ENCODE data around the gene LYRM7.
"Not testable (repeated sequence)": the region's sequence is repeated elsewhere in the genome, so short reads cannot be mapped to it uniquely, and the experiment has no call there.

The LYRM7 gene

DNA sequence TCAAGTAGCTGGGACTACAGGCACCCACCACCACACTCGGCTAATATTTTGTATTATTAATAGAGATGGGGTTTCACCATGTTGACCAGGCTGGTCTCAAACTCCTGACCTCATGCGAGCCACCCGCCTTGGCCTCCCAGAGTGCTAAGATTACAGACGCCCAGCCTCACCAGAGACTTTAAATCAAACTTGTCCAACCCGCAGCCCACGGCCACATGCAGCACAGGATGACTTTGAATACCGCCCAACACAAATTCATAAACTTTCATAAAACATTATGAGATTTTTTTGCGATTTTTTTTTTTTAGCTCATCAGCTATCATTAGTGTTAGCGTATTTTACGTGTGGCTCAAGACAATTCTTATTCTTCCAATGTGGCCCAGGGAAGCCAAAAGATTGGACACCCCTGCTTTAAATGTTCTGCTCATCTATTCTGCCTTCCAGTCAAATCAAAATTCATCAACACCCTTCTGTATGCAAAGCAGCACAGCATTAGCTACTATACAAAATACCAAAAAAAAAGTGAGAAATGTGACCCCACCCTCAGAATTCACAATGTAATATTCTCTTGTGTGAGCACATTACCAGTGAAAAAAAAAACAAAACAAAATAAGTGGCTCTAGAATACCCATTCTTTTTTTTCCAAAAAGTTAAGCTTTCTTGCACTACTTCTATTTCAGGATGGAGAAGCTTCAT lies 50.4 kb downstream of the LYRM7 start:
- DNase-seq (ENCODE audit: low read depth): no peak

DNA sequence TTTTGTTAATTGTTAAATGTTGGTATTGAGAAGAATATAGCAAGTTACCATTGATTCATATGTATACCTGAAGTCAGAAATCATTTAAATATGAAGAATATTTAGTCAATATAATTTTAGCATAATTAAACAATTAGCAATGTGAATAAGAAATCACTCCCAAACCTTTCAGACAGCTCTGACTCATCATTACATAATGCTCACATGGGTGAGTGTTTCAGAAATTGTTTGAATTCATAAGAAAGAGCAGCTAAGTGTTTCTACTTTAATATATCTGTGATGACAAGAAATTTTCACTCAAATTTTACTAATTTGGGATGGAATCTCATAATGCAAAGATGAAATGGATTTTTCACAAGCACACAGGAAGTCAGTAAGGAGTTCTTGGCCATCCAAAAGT lies 51.1 kb downstream of the LYRM7 start:
- no peak for DNase-seq (ENCODE audit: low read depth)

DNA sequence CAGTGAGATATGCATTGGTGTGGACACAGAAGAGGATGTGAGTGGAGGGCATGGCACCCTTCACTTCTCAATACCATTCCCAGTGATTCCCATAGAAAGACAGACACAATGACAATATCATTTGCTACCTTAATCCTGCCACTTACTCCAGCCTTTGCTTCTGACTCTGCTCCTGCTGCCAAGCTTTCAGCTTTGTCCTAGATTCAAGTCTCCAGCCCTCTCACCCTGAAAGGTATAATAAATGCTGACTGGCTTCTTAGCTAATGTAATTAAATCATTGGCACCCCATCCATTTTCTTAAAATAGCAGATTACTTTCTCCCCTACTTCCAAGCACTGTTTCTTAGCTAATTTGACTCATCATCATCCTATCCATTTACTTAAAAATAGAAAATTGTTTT lies 52.0 kb downstream of the LYRM7 start:
- DNase-seq (ENCODE audit: low read depth): no peak

DNA sequence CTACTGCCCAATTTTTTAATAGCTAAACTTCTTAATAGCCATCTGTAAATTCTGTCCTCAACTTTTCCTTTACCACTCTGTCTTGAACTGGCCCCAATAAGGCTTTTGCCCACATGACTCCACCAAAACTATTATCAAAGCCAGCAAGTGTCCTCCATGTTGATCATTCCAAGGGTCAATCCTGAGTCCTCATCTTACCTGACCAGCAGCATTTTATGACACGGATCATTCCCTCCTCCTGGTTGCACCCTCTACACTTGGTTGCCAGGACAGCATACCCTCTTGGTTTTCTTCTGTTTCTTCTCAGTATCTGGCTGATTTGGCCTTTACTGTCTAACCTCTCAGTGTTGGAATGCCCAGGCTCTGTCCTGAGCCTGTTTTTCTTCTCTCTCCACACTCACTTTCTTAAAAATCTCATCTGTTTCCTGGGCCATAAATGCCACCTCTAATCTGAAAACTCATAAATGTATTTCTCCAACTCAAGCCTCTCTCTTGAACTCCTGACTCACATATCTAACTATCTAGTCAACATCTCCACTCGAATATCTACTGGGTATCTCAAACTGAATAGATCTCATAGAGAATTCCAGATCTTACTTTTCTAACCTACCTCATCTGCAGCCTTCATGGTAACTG lies 53.1 kb downstream of the LYRM7 start:
- no peak for DNase-seq (ENCODE audit: low read depth)

DNA sequence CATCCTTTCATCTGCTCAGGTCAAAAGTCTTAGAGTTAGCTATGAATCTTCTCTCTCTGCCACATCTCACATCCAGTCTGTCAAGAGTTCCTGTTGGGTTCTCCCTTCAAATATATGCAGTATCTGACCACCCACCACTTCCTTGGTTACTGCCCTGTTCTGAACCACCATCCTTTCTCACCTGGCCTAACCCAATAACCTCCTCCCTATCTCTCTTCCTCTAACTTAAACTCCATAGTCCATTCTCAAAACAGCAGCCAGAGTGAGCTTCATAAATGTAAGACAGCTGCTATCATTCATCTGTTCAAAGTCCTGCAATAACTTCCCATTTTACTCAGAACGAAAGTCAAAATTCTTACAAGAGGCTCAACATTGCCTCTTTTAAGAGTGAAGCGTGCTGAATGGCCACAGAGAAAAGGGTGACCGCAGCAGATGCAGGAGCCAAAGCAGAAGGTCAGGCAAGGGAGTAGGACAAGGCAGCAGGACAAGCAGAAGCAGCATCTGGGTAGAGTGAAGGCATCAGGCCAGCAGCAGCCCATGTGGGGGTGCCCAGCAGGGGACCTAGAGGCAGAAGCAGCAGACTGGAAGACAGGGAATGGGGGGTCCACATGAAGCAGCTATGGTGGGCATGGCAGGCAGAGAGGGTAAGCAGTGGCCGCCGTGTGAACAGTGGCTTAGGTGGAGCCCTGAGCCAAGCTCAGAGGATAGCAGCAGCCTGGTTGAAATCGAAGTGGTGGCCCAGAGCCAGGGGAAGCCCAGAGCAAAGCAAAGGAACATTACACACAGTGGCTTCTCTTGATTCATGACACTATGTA lies 53.9 kb downstream of the LYRM7 start:
- DNase-seq (ENCODE audit: low read depth): no peak

DNA sequence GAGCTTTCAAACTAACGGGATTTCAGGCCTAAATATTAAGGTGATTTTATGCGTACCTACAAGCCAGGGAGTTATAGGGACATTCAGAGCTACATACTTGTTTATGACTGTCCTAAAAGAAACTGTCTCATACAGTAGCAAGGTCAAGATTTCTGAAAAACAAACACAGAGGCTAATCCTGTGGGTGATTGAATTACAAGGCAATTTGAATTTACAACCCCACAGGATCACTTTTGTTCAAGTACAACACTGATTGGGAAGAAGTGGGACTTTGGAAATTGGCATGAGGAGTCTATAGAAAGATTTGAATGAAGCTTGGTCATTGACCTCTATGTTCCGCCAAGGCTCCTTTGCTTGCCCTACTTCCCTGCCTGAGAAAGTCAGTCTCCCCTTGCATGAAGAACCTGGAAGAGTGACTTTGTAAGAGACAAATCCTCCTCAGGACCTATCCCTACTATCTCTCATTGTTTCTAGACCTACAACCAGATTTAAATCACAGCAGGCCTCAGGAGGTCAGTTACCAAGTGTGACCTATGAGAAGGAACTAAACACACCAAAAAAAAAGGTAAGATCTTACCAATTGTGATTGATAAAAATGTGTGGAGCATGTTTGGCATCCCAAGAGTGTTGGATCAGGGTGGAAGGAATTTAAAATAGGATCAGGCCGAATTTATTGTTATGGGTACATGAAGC lies 54.7 kb downstream of the LYRM7 start:
- no peak for DNase-seq (ENCODE audit: low read depth)

DNA sequence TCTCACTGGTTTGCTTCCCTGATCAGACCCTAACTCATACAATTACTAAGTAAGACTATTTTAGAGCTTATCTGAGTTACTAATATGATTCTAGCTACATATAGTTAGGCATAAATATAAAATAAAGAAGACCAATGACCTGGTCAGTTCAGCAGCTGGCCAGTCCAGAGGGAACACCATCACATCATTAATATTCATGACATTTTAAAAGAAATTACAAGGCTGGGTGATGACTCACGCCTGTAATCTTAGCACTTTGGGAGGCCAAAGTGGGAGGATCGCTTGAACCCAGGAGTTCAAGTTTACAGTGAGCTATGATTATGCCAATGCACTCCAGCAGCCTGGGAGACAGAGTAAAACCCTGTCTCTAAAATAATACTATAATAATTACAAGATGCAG lies 56.2 kb downstream of the LYRM7 start:
- no peak for DNase-seq (ENCODE audit: low read depth)

DNA sequence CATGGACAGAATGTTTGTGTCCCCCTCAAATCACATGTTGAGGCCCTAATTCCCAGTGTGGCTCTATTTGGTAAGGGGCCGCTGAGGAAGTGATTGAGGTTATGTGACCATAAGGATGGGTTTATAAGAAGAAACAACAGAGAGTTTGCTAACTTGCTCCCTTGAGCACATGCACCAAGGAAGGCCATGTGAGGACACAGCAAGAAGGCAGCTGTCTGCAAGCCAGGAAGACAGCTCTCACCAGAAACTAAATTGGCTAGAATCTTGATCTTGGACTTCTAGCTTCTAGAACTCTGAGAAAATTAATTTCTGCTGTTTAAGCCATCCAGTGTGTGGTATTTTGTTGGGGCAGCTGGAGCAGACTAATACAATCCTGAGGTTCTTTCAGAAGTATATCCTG lies 57.9 kb downstream of the LYRM7 start:
- no peak for DNase-seq (ENCODE audit: low read depth)

DNA sequence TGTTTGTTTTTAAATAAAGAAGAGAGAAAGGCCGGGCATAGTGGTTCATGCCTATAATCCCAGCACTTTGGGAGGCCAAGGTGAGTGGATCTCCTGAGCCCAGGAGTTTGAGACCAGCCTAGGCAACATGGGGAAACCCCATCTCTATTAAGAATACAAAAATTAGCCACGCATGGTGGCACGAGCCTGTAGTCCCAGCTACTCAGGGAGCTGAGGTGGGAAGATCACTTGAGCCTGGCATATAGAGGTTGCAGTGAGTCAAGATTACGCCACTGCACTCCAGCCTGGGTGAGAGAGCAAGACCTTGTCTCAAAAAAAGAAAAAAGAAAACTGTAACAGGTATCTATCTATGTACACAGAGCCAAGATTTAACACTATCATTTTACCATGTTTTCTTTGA lies 58.9 kb downstream of the LYRM7 start:
- no peak for DNase-seq (ENCODE audit: low read depth)

DNA sequence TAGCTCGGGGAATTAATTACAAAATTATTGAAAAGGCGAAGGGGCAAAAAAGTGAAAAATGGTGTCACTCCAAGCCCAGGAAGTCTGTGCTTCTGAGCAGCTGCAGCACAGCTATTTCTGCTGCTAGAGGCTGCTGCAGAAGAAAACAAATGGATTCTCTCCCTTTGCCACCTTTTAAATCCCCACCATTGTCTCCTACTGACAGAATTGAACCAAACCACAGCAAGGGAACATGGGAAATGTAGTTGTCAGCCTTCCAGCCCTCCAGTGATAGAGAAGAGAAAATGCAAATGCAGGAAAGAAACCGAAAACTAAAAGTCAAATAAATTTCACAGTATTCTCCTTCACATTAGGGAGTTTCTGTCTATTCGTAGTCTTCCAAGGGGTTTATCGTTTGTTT lies 59.7 kb downstream of the LYRM7 start:
- DNase-seq (ENCODE audit: low read depth): no peak

DNA sequence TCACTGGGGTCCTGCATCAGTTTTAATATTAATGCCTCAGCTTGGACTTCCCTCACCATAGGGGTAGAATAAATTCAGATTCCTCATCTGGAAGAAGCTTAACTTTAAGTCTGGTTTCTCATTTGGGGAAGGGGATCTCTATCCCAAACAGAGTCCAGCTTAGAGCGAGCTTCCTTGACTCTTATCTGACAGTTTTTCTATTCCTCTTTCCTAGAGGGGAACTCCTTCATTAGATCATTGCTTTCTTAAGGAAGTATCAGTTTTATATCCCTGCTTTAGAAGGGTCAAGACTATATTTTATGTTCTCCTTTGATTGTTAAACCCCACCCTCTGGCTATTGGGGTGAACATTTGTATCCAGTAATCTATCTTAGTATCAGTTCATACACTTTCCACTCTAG lies 68.9 kb downstream of the LYRM7 start:
- DNase-seq (ENCODE audit: low read depth): no peak

DNA sequence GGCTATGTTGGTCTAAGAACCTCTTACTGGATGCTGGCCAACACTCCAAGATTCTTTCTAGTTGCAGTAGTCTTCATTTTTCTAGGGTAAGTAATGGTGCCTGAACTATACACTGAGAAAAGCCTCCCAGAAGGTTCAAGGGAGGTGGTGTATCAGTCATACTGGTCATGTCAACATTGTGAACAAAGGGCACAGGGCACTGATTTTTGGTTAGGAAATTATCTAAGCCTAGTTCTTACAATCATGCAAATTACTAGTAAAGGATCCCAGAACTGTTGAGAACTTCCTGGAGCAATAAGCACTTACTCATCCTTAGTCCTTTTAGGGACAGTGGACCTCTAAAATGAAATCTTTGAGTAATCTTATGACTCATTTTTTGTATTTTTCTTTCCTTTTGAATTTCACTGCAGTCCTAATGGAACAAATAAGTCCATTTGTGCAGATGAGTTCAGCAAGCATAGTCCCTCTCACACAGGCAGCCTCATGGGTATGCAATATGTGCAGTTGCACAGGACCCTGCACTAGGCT lies 72.0 kb downstream of the LYRM7 start:
- no peak for DNase-seq (ENCODE audit: low read depth)

DNA sequence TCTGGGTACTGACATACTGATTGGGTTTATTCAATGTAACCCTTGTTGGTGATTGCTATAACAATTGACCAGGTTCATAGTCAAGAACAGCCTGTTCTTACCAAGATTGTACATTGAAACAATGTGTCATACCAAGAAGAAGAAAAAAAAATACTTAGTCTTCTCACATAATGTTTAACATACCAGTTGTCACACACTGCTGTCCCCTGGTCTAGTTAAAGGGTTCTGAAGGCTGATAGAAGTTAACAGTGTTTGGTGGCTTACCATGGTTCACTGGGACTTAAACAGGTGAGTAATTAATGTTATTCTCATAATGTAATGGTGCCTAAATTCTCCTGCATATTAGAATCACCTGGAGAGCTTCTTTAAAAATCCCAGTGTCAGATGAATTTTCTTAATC lies 74.6 kb downstream of the LYRM7 start:
- no peak for DNase-seq (ENCODE audit: low read depth)

DNA sequence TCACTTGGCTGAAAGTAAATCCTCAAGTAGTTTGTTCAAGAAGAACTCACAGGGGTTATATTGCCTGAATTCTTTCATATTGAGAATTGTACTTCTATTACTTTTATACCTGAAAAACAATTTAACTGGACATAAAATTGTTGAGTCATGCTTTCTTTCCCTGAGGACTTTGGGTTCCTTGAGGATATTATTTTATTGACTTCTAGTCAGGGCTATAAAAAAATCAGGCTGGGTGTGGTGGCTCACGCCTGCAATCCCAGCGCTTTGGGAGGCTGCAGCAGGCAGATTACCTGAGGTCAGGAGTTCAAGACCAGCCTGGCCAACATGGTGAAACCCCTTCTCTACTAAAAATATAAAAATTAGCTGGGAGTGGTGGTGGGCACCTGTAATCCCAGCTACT lies 75.2 kb downstream of the LYRM7 start:
- no peak for DNase-seq (ENCODE audit: low read depth)

DNA sequence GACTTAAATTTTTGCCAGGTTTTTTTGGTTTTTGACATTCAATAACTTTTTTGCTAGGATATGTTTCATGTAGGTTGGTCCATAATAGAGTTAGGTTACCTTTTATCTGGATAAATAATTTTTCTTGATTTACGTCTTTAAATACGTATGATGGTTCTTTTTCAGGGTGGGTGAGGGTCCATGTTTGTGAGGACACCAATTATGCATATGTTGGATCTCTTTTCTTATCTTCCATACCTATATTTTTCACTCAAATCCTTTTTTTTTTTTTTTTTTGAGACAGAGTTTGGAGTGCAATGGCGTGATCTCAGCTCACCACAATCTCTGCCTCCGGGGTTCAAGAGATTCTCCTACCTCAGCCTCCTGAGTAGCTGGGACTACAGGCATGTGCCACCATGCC lies 75.8 kb downstream of the LYRM7 start:
- DNase-seq (ENCODE audit: low read depth): no peak

DNA sequence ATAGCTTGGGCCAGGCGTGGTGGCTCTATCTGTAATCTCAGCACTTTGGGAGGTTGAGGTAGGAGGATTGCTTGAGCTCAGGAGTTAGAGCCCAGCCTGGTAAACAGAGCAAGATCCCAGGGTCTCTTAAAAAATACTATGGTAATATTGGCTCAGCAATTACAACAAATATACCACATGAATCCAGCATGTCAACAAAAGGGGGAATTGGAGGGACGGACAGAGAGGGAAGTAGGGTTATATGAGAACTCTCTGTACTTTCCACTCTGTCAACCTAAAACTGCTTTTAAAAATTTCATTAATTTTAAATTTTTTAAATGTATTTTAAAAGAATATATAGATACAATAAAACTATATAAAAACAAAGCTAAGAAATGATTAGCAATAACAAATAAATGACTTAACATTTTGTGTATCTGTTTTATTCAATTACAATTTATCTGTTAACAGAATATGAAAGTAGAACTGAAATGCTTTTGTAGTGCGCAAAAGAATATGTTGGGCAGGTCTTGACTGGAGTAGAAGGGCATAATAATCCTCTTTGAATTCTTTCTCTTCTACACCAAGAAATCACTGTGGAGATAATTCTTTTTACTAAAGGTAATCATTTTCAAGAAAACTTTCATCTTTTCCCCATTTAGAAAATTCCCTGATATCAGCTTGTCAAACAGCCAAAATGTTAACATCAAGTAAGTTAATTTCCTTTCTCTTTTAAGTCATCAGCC lies 80.2 kb downstream of the LYRM7 start:
- no peak for DNase-seq (ENCODE audit: low read depth)

DNA sequence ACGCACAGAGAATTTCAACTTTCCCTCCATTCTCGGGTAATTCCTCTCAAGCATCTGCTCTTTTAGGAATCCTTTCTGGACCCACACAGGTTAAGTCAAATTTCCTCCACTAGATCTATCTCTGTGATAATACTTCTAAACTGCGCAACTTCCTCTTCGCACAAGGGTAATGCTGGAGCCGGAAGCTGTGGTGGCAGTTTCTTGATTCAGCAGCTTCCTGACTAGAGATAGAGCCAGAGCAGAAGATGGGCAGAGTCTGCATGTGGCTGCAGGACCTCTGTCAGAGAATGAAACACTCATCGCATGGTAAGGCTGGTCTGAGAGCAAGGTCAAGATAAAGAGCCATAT lies 82.1 kb downstream of the LYRM7 start:
- DNase-seq (ENCODE audit: low read depth): peak; percentile 55

DNA sequence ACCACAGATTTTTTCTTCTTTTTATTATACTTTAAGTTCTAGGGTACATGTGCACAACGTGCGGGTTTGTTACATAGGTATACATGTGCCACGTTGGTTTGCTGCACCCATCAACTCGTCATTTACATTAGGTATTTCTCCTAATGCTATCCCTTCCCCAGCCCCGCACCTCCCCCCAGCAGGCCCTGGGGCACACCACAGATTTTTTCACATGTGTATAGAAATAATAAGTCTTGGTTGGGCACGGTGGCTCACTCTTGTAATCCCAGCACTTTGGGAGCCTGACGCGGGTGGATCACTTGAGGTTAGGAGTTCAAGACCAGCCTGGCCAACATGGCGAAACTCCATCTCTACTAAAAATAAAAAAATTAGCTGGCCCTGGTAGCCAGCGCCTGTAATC lies 83.3 kb downstream of the LYRM7 start:
- not testable (repeated sequence) for DNase-seq (ENCODE audit: low read depth)

DNA sequence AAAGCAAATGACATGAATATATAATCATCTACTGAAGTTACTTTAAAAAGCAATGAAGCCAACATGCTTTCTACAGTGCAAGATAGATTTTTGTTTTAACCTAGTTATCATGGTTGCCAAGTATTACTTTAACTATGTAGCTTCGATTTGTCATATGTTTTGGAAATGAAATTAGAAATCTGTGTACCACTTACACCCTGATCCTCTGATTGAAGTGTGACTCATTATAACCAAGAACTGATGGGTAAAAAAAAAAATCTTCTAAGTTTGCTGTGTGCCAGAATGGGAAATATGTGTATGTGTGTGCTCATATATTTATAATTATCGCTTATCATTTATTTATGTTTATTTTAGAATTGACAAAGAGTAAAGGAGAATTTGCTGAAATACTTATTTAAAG lies 84.0 kb downstream of the LYRM7 start:
- no peak for DNase-seq (ENCODE audit: low read depth)
